HG03108 (cell line): ENCODE data around the gene VPS25.

ENCODE experiments used
- ATAC-seq: cut with Tn5 transposase; IDR thresholded peaks from one replicate; pipeline ENCODE4 v1.9.1; 2021; ENCODE audit warnings: moderate library complexity; ENCODE audit not compliant: unreplicated experiment

Gene VPS25

DNA sequence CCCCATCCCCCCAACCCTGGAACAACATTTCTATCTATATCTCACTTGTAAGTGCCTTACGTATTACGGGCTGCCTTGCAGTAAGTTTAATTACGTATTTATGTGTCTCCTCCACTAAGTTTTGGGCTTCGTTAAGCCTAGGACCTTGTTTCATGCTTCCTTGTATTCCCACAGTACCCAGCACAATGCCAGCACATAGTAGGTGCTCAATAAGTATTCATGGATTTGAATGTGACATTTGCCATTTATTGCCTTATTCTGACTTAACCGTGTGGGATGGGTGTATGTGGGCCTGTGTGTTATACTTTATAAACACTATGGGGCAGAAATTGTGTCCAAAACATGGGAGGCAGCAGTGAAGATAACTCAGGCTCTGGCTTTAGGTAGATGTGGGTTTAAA, 19.3 kb downstream of the VPS25 start:
- ATAC-seq = no peak

DNA sequence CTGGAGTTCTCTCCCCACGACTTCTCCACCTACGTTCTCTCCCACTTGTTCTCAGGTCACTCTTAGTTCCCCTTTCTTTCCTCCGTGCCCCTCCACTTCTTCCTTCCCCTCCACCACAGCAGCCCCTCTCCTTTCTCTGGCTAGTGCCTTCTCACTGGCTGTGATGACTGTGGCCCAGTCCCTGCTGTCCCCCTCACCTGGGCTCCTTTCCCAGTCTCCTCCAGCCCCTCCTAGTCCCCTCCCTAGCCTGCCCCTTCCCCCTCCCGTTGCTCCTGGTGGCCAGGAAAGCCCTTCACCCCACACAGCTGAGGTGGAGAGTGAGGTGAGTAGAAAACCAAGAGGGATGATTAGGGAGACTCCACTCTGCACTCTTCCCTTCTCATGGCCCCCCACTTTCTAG, 21.8 kb downstream of the VPS25 start:
- ATAC-seq = no peak

DNA sequence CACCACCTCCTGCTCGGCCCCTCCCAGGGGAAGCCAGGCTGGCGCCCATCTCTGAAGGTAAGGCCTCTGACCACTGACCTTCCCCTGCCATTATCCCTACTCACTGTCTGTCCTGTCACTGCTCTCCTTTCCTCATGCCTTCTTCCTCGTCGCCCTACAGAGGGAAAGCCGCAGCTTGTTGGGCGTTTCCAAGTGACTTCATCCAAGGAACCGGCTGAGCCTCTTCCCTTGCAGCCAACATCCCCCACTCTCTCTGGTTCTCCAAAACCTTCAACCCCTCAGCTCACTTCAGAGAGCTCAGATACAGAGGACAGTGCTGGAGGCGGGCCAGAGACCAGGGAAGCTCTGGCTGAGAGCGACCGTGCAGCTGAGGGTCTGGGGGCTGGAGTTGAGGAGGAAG, 22.2 kb downstream of the VPS25 start:
- ATAC-seq = no peak

DNA sequence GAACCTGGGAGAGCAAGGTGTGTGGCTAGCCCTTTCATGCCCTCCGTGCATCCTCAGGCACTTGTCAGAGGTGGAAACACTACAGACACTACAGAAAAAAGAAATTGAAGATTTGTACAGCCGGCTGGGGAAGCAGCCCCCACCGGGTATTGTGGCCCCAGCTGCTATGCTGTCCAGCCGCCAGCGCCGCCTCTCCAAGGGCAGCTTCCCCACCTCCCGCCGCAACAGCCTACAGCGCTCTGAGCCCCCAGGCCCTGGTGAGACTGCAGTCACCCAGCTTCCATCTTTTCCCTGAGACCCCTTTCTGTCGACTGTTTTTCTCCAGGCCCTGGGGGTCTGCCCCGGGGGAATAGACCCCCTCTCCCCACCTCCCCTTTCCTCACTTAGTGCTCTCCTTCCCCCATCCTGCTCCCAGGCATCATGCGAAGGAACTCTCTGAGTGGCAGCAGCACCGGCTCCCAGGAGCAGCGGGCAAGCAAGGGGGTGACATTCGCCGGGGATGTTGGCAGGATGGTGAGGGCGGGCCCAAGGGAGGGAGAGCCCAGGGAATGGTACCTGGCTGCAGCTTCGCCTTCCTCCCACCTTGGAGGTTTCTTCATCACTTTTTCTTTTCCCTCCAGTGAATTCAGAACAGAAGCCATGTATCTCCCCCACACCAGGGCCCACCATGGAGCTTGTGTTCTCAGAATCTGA, 23.0 kb downstream of the VPS25 start:
- ATAC-seq = no peak

GRCh38 chr17:42797067-42798007, 24.1 kb downstream of the VPS25 start:
- no peak for ATAC-seq

GRCh38 chr17:42798011-42798382, 24.7 kb downstream of the VPS25 start:
- ATAC-seq = no peak

DNA sequence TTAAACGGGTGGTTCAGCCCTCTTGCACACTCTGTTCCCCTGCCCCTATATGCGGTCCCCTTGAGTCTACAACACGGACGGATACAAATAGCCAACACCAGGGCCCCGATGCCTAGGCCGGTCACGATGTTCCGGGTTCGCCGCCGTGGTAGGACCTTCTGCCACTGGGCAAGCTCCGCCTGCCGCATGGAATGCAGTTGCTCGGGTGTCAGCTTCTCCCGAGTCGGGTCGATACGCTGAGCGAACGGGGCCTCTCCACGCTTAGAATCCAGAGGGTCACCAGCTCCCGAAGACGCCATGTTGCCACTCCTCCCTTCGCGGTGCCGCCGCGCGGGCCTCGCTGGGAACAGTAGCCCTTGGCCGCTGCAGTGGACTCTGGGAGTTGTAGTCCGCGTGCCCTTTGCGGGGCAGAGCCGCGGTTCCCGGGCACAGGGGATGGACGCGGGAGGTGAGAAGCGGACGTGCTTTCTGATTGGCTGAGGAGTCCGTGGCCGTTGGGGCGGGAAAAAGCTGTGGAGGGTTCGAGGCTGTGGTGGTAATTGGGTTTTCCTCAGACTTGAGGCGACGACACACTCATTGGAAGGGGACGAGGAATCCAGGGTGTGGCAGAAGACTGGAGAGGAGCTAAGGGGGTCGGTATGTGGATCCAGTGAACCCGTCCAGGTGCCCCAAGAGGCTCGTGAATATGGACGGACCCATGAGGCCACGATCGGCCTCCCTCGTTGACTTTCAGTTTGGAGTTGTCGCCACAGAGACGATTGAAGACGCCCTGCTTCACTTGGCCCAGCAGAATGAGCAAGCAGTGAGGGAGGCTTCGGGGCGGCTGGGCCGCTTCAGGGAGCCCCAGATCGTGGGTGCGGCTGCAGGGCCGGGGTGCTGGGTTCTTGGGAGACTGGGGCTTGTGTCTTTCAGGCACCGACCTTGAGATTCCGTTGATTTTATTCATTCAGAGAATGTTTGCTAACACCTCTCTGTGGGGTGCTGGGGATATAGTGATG, 25.4 kb downstream of the VPS25 start, which contains the start of the genes CNTD1 and COA3:
Gene CNTD1, plus strand, starts transcription at position 479 of the 998 bp plus-strand sequence. Its CDS starts 207 bp downstream, at position 686.
Gene COA3, minus strand, starts transcription at position 322 of the 998 bp plus-strand sequence. Its CDS starts 23 bp downstream, at position 299.
- ATAC-seq = no peak

GRCh38 chr17:42803074-42803883, 30.0 kb downstream of the VPS25 start:
- no peak for ATAC-seq

GRCh38 chr17:42804918-42805367, 31.7 kb downstream of the VPS25 start:
- ATAC-seq = no peak

DNA sequence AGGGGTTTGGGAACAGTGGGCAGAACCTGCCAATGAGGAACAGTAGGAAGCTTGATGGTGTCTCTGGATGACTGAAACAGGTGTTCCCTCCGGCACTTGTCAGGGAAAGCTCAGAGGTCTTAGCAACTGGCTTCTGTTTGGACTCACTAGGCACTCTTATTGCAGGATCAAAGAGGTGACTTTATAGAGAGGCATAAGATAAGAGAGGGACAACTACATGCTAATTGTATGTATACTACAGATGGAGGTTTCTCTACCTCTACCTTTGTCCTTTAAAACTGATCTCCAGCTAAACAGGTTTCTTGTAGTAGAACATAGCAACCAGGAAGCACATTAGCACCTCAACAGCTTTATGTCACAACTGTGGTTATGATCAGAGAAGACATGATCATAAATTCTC, 33.0 kb downstream of the VPS25 start:
- no peak for ATAC-seq

DNA sequence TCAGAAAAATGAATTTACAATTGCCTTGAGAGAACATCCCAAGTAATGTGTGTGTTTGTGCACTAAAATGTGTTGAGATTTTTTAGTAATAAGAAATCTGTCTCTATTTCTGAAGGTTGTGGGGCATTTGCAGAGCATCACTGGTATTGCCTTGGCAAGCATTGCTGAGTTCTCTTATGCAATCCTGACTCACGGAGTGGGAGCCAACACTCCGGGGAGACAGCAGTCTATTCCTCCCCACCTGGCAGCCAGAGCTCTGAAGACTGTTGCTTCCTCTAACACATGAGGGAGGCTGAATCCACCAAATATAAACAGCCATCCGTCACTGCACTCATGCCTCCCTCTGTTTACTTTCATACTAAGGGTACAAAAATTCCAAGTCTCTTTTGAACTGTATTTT, 36.0 kb downstream of the VPS25 start:
- no peak for ATAC-seq

- no peak for ATAC-seq
Measured at GRCh38 chr17:42814633-42815399, 41.6 kb downstream of the VPS25 start.

DNA sequence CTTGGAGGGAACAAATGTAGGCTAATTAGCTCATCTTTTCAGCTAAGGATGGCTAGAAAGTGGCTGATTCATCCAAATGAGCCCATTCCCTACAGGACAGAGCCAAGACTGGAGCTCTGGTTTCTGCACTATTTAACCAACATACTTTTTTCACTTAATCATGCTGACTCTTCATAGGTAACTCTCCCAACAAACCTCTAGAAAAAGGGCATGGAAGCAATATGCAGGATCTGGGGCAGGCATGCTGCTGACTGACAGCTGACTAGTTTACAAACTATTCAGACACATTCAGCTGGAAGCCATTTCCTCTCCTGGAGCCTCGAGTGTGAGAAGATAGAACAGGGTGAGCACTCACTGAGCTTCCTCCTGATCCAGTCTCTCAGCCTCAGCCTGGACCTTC, 44.6 kb downstream of the VPS25 start:
- no peak for ATAC-seq

- ATAC-seq = no peak
Measured at GRCh38 chr17:42818379-42818778, 45.1 kb downstream of the VPS25 start.

DNA sequence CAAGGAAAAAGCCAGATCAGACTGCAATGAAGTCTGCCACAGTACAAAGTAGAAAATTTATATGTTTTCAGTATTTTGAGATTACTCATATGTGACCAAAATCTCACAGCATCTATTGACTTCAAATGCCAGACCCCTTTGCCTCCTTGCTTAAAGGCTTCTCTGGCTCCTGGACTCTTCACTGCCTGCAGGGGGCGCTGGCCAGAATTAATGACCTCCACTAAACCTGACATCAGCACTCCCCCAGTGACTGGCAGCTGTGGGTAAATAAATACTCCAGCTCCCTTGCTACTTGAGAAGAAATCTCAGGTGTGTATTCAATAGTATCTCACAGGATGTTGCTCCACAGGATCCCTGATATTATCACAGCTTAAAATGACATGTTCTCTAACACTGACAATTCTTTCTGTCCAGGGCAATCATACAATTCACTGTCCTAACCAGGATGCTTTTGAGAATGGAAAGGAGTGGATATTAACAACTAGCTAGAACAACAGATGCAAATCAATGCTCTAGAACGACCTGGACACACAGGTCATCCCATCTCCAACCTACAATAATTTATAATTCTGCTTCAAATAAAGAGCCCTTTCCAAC, 46.8 kb downstream of the VPS25 start:
- no peak for ATAC-seq

- no peak for ATAC-seq
Measured at GRCh38 chr17:42821176-42821575, 47.9 kb downstream of the VPS25 start.

DNA sequence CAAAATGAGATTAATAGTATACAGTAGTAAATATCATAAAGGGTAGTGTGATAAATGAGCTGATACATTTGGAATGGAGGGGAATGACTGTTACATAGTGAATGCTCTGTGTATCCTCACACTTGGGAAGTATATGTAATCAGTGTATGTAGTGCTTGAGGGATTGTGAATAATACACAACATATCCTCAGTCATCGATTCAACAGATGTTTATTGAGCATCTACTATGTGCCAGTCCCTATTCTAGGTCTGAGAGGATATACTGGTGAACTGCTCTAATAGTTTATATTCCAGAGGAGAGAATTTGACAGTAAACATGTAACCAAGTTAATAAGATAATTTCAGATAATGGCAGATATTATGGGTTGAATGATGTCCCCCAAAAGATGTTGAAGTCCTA, 54.2 kb downstream of the VPS25 start:
- ATAC-seq = no peak
